Measurements from ENCODE around the gene NADSYN1.

The NADSYN1 gene

DNA sequence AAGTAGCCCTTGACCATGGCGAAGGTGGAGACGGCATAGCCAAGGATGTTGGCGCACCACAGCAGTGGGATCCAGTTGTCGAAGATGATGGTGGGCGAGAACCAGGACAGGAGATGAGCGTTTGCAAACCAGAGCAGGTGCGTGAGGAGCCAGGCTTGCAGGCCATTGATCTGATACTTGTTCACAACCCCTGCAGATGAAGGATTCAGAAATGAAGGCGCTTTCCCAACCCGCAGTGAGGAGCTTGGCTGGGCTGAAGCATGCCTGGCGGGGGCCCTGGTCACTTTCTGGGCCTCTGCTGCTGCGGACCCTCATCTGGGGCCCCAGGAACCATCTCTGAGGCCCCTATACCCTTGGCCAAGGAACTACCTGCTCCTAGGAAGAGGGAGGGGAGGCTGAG, 11.8 kb upstream of the NADSYN1 start:
- Histone ChIP-seq H3K36me3 (ENCODE audit: control insufficient read depth, insufficient read depth, low read length) (no peaks in the 10 kb centered on the region), H3K27ac (no peak overlapping the region), H2AFZ (no peak overlapping the region), H3K27me3 (ENCODE audit: control insufficient read depth, insufficient read depth, low read length) (no peaks in the 10 kb centered on the region), H3K4me2 (ENCODE audit: low read length) (no peak overlapping the region), H3K79me2 (no peaks in the 10 kb centered on the region), H3K9ac (no peak overlapping the region), H3K4me3 (ENCODE audit: low read depth, low read length) (no peak overlapping the region), H3K4me1 (no peaks in the 10 kb centered on the region), H3K9me3 (ENCODE audit: control insufficient read depth, low read length) (no peaks in the 10 kb centered on the region)
- TF ChIP-seq, protein P1, sequence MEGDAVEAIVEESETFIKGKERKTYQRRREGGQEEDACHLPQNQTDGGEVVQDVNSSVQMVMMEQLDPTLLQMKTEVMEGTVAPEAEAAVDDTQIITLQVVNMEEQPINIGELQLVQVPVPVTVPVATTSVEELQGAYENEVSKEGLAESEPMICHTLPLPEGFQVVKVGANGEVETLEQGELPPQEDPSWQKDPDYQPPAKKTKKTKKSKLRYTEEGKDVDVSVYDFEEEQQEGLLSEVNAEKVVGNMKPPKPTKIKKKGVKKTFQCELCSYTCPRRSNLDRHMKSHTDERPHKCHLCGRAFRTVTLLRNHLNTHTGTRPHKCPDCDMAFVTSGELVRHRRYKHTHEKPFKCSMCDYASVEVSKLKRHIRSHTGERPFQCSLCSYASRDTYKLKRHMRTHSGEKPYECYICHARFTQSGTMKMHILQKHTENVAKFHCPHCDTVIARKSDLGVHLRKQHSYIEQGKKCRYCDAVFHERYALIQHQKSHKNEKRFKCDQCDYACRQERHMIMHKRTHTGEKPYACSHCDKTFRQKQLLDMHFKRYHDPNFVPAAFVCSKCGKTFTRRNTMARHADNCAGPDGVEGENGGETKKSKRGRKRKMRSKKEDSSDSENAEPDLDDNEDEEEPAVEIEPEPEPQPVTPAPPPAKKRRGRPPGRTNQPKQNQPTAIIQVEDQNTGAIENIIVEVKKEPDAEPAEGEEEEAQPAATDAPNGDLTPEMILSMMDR (IDR thresholded peaks at IDR 0.05), result no peak

DNA sequence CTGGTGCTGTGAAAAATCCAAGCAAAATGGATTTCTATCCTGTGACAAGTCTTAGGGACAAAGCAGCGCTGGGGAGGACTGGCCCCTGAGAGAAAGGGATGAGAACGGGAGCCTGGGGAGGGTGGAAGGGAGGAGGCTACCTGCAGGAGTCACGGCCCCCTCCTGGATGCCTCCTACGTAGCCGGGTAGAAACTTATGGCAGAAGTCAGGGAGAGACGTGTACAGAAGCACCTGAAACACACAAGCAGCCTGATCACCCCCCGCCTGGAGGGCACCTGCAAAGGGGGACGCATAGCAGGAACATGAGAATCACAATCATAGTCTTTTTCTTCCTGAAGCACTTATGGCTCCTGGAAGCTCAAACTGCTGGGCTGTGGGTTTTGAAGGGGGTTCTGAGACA, 10.9 kb upstream of the NADSYN1 start:
- Histone ChIP-seq H3K4me2 (ENCODE audit: low read length) (no peak overlapping the region), H3K4me3 (ENCODE audit: low read depth, low read length) (no peak overlapping the region), H3K27ac (no peak overlapping the region), H3K27me3 (ENCODE audit: control insufficient read depth, insufficient read depth, low read length) (no peaks in the 10 kb centered on the region), H2AFZ (no peak overlapping the region), H3K36me3 (ENCODE audit: control insufficient read depth, insufficient read depth, low read length) (no peaks in the 10 kb centered on the region), H3K9me3 (ENCODE audit: control insufficient read depth, low read length) (no peaks in the 10 kb centered on the region), H3K9ac (no peak overlapping the region), H3K79me2 (no peaks in the 10 kb centered on the region), H3K4me1 (no peaks in the 10 kb centered on the region)
- TF ChIP-seq, protein P1 (IDR thresholded peaks at IDR 0.05), result no peak

DNA sequence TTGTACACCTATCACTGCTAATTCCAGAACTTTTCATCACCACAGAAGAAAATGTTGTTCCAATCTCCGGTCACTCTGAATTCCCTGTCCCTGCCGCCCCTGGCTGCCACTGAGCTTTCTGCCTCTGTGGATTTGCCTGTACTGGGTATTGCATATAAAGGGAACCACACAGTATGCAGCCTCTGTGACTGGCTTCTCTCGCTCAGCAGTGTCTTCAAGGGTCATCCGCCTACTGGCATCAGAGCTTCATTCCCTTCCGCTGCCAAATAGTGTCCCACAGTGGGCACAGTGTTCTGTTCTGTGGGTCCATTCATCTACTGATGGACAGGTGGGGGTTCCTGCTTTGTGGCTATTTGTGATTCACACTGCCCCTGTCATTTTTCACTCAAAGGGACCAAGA, 10.1 kb upstream of the NADSYN1 start:
- no peaks in the 10 kb centered on the region for H3K4me1 ChIP-seq
- no peak overlapping the region for H3K9ac ChIP-seq
- TF ChIP-seq, protein P1 (IDR thresholded peaks at IDR 0.05), result no peak
- H3K27me3 ChIP-seq (ENCODE audit: control insufficient read depth, insufficient read depth, low read length), result no peaks in the 10 kb centered on the region
- H3K79me2 ChIP-seq, result no peaks in the 10 kb centered on the region
- H3K27ac ChIP-seq, result no peak overlapping the region
- no peaks in the 10 kb centered on the region for H3K36me3 ChIP-seq (ENCODE audit: control insufficient read depth, insufficient read depth, low read length)
- no peak overlapping the region for H3K4me2 ChIP-seq (ENCODE audit: low read length)
- H3K4me3 ChIP-seq (ENCODE audit: low read depth, low read length), result no peak overlapping the region
- no peaks in the 10 kb centered on the region for H3K9me3 ChIP-seq (ENCODE audit: control insufficient read depth, low read length)
- H2AFZ ChIP-seq, result no peak overlapping the region

DNA sequence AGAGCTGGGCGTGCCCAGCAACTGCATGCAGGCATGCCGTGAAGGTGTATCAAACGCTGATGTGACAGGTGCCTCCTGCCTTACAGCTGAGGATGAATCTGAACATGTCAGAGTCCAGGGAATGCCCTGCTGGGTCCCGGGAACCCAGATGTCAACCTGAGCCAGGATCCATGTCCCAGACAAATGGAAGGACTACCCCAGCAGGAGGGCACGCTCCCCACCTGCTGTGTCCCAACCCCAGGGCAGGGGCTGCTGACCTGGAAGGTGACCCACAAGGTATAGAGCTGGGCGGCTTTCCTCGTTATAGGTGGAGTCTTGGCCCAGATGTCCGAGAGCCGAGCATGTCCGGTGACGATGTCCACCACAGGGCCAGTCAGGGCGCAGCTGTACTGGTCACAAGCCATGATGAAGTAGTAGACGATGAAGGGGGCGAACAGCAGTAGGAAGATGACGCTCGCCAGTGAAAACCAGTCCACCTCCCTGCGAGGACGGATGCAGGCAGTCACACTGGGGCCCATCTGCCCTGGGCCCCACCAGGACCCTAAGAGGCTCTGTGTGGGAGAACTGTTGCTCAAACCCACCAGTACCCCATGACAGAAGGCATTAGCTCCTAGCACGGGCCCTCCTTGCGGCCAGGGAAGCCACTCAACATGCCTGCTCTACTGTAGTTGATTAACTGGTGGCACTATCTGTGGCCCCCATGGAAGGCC, 9.1 kb upstream of the NADSYN1 start:
- Histone ChIP-seq H3K9me3 (ENCODE audit: control insufficient read depth, low read length) (no peaks in the 10 kb centered on the region), H3K9ac (no peak overlapping the region), H3K4me3 (ENCODE audit: low read depth, low read length) (no peak overlapping the region), H3K4me1 (no peaks in the 10 kb centered on the region), H3K27me3 (ENCODE audit: control insufficient read depth, insufficient read depth, low read length) (no peaks in the 10 kb centered on the region), H3K79me2 (no peaks in the 10 kb centered on the region), H2AFZ (no peak overlapping the region), H3K4me2 (ENCODE audit: low read length) (no peak overlapping the region), H3K27ac (no peak overlapping the region), H3K36me3 (ENCODE audit: control insufficient read depth, insufficient read depth, low read length) (no peaks in the 10 kb centered on the region)
- TF ChIP-seq, protein P1 (IDR thresholded peaks at IDR 0.05), result no peak

DNA sequence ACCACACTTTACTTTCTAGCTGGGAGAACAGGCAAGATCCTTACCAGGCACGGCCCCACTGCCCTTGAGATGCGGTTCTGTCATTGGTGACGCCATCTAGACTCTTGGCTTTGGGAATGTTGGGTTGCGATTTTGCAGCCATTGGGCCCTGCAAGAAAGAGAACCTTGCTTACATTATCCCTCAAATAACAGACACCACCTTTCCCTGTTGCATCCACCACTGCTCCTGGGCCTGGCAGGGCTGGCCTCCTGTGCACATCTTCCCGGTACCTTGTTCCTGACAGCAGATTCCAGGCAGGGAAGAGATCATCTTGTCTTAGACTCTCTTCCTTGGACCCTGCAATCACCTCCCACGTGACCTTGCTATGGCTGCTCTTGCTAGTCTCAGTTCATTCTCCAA, 8.2 kb upstream of the NADSYN1 start:
- Histone ChIP-seq H3K27me3 (ENCODE audit: control insufficient read depth, insufficient read depth, low read length) (no peaks in the 10 kb centered on the region), H3K4me1 (no peaks in the 10 kb centered on the region), H3K36me3 (ENCODE audit: control insufficient read depth, insufficient read depth, low read length) (no peaks in the 10 kb centered on the region), H3K79me2 (no peaks in the 10 kb centered on the region), H3K9ac (no peak overlapping the region), H3K4me2 (ENCODE audit: low read length) (no peak overlapping the region), H3K9me3 (ENCODE audit: control insufficient read depth, low read length) (no peaks in the 10 kb centered on the region), H3K4me3 (ENCODE audit: low read depth, low read length) (no peak overlapping the region), H2AFZ (no peak overlapping the region), H3K27ac (no peak overlapping the region)
- TF ChIP-seq, protein P1 (IDR thresholded peaks at IDR 0.05), result no peak
